Measurements from ENCODE around the gene PPFIBP2. TPM values are rescaled to one million over a fixed set of nuclear protein-coding genes. Genes with fewer than 3 reads are reported as not detected.

PPFIBP2 gene
- polyA plus RNA-seq, 1 experiment = 20.6 TPM

GRCh38 chr11:7628660-7629059, 114.9 kb downstream of the PPFIBP2 start:
- H3K36me3 ChIP-seq (ENCODE audit: control insufficient read depth, insufficient read depth, low read length) = peaks cover 18% of the 10 kb centered on the region
- CTCF ChIA-PET = interaction anchor here (0.7 to 1.6 kb wide), 2 partner anchors 10 to 19 kb away, joined by 3 to 7 read pairs; no protein-coding TSS in a partner anchor

GRCh38 chr11:7630002-7630401, 116.2 kb downstream of the PPFIBP2 start:
- peaks cover 23% of the 10 kb centered on the region for H3K36me3 ChIP-seq (ENCODE audit: control insufficient read depth, insufficient read depth, low read length)
- ChIA-PET CTCF (interaction anchor here (0.6 to 1.6 kb wide), 3 partner anchors 9 to 1659 kb away, joined by 3 to 13 read pairs (median 7); no protein-coding TSS in a partner anchor), POLR2A (no interaction called here)
- no peak overlapping the region for H3K4me3 ChIP-seq (ENCODE audit: low read depth, low read length)
- no peaks in the 10 kb centered on the region for H3K27me3 ChIP-seq (ENCODE audit: control insufficient read depth, insufficient read depth, low read length)
- no peak for DNase-seq (ENCODE audit: low read depth)
- TF ChIP-seq CTCF (IDR thresholded peaks at IDR 0.05; ENCODE audit: insufficient read depth, low read depth, low read length) = no peak

More at GRCh38 chr11:7628660-7629059, 114.9 kb downstream of the PPFIBP2 start:
- H3K27me3 ChIP-seq (ENCODE audit: control insufficient read depth, insufficient read depth, low read length) = no peaks in the 10 kb centered on the region
- POLR2A ChIA-PET = interaction anchor here (0.6 kb wide), 1 partner anchor 1757 kb away, joined by 3 read pairs; no protein-coding TSS in a partner anchor
- no peak for DNase-seq (ENCODE audit: low read depth)
- no peak for TF ChIP-seq CTCF (IDR thresholded peaks at IDR 0.05; ENCODE audit: insufficient read depth, low read depth, low read length)
- no peak overlapping the region for H3K4me3 ChIP-seq (ENCODE audit: low read depth, low read length)

GRCh38 chr11:7632211-7632610, 118.4 kb downstream of the PPFIBP2 start:
- POLR2A ChIA-PET = no interaction called here
- CTCF ChIA-PET = interaction anchor here (1.3 kb wide), 1 partner anchor 25 kb away, joined by 3 read pairs; no protein-coding TSS in a partner anchor
- H3K36me3 ChIP-seq (ENCODE audit: control insufficient read depth, insufficient read depth, low read length) = peaks cover 18% of the 10 kb centered on the region
- no peak for TF ChIP-seq CTCF (IDR thresholded peaks at IDR 0.05; ENCODE audit: insufficient read depth, low read depth, low read length)
- H3K4me3 ChIP-seq (ENCODE audit: low read depth, low read length) = no peak overlapping the region
- DNase-seq (ENCODE audit: low read depth) = no peak
- H3K27me3 ChIP-seq (ENCODE audit: control insufficient read depth, insufficient read depth, low read length) = no peaks in the 10 kb centered on the region

- CTCF ChIA-PET = interaction anchor here (0.8 kb wide), 1 partner anchor 22 kb away, joined by 3 read pairs; no protein-coding TSS in a partner anchor
- H3K36me3 ChIP-seq (ENCODE audit: control insufficient read depth, insufficient read depth, low read length) = peaks cover 14% of the 10 kb centered on the region
- DNase-seq (ENCODE audit: low read depth) = no peak
These were observed 121.3 kb downstream of the PPFIBP2 start for GRCh38 chr11:7635137-7635536.

GRCh38 chr11:7635708-7636107, 121.9 kb downstream of the PPFIBP2 start:
- H3K27me3 ChIP-seq (ENCODE audit: control insufficient read depth, insufficient read depth, low read length) = no peaks in the 10 kb centered on the region
- CTCF ChIA-PET = no interaction called here
- H3K36me3 ChIP-seq (ENCODE audit: control insufficient read depth, insufficient read depth, low read length) = peaks cover 13% of the 10 kb centered on the region

More at GRCh38 chr11:7635137-7635536, 121.3 kb downstream of the PPFIBP2 start:
- H3K4me3 ChIP-seq (ENCODE audit: low read depth, low read length) = no peak overlapping the region
- H3K27me3 ChIP-seq (ENCODE audit: control insufficient read depth, insufficient read depth, low read length) = no peaks in the 10 kb centered on the region
- TF ChIP-seq CTCF (IDR thresholded peaks at IDR 0.05; ENCODE audit: insufficient read depth, low read depth, low read length) = no peak
- POLR2A ChIA-PET = no interaction called here

More at GRCh38 chr11:7635708-7636107, 121.9 kb downstream of the PPFIBP2 start:
- POLR2A ChIA-PET = no interaction called here
- no peak for DNase-seq (ENCODE audit: low read depth)
- TF ChIP-seq CTCF (IDR thresholded peaks at IDR 0.05; ENCODE audit: insufficient read depth, low read depth, low read length) = no peak
- H3K4me3 ChIP-seq (ENCODE audit: low read depth, low read length) = no peak overlapping the region
